Left forelimb (tissue), 1 donor: ENCODE measurements around the gene ANKMY1.
"Not testable (repeated sequence)": the region's sequence is repeated elsewhere in the genome, so short reads cannot be mapped to it uniquely, and the experiment has no call there.

ENCODE experiments used
- DNase-seq: peaks from one replicate; pipeline ENCODE4 v3.0.0-alpha.2; 2018; ENCODE audit warnings: low spot score

The ANKMY1 gene

DNA sequence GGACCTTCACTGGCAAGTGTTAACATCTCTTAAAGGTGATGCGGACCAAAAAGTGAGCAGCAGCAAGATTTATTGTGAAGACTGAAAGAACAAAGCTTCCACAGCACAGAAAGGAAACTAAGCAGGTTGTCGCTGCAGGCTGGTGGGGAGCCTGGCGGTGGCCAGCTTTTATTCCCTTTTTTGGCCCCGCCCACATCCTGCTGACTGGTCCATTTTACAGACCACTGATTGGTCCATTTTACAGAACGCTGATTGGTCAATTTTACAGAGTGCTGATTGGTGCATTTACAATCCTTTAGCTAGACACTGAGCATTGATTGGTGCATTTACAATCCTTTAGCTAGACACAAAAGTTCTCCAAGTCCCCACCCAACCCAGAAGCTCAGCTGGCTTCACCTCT lies 35.9 kb downstream of the ANKMY1 start:
- DNase-seq, result not testable (repeated sequence)

DNA sequence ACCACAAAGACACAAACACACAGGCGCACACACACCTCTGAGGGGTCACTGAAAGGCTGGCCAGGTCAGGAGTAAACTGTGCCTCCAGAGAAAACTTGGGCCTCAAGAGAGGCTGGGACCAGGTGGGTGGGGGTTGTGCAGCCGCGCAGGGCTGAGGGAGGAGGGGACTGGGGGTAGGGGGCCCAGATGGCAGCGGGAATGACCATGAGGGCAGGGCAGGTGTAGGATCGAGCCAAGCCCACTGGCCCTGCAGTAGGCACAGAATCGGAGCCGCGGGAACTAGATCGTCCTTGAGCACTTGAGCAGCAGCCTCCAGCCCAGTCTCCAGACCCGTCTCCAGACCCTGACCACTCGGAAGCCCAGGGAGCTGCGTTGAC lies 36.8 kb downstream of the ANKMY1 start:
- DNase-seq, result peak; percentile 51

DNA sequence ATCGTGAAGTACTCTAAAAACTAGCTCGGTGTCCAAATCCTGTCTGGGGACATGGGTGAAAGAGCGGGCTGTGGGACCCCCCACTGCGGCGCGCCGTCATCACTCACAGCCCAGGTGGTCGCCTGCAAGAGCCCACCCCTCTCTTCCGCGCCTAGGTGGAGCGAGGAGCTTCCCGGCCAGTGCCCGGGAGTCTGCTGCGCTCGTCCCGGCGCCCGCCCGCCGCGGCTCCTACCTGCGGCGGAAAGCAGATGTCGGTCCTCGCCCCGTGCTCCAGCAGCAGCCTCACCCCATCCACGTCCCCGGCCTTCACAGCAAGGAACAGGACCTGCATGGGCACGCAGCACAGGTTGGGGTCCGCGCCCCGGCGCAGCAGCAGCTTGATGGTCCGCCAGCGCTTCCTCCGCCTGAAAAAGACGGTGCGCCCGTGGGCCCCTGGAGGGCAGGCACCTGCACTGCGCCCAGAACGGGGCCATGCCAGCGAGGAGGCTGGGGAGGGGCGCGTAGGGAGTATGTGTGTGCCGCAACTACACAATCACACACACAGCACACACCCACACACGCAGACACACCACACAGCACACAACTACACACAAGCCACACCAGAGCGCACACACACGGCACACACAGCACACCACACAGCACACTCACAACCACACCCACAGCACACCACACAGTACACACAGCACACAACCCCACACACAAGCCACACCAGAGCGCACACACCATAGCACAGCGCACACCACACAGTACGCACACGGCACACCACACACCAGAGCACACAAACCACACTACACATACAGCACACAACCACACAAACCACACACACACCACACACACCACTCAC lies 37.4 kb downstream of the ANKMY1 start:
- DNase-seq, result peak; percentile 62

DNA sequence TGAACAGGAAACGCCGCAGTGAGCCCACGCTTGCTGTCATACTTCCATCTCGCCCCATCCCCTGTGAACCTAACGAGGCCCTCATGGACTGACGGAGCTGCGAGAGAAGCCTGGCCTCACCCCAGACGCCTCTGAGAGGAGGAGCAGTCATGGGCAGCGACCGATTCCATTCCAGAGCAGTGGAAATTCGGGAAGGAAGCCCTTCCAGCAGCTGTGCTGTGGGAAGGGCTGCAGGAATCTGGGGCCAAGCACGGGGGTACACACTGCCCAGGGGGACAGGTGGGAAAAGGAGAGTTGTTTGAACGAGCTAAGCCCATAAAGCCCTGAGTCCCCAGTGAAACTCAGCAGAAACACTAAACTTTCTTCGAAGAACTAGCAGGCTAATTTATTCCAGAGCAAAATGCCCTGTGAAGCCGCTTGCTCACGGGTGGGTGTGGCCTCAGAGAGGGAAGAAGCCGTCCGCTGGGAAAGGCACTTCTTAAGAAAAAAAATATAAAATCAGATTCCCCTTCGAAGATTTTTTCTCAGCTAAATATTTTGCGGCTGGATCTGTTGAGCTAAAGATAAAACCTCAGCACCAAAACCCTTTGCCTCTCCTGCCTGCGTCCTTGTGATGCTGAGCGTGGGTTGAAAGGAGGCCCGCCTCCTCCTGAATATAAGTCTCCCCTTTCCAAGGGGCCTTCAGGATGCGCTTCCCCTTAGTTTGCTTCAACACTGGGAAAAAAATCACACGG lies 38.2 kb downstream of the ANKMY1 start:
- DNase-seq, result peak; percentile 57

DNA sequence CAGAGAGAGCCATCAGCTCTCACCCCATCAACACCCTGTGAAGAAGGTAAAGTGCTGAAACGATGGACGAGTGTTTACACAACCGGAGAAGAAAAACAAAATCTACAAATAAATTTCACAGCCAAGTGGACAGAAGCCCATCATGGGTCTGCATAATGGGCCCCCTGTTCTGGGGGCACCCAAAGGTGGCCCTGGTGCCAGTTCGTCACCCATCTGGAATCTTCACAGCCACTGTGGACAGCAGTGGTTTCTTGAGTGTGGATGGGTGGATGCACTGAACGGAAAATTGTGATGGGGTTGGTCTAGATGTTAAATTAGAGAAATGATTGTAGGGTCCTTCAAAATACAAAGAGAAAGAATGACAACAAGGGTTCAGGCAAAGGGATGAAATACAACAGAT lies 38.8 kb downstream of the ANKMY1 start:
- DNase-seq, result no peak

DNA sequence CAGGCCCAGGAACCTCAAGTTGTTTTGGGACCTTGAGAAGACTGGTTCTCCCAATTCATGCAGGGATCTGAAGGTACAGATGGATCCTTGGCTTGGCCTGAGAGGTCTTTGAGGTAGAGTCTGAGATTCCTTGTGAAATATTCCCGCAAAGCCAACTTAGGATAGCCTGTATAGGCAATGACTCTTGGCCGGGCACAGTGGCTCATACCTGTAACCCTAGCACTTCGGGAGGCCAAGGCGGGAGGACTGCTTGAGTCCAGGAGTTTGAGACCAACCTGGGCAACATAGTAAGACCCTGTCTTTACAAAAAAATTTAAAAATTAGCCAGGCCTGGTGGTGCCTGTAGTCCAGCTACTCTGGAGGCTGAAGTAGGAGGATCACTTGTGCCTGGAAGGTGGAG lies 40.4 kb downstream of the ANKMY1 start:
- DNase-seq, result peak; percentile 18

DNA sequence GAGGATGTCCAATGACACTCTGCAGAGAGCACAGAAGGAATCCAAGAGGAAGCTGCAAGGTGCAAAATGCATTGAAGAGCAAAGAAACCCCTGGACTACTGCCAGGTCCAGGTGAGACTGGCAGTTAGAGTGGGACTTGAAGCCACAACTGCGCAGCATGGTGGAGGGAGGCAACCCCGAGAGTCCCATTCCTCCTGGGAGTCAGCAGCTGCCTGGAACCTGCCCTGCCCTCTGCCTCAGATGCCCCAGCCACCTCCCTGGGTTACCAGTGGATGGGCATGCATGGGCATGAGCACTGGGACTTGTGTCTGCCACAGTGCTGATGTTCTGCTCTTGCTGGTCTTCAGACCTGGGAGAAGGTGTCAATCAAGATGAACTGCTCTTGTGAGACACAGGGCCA lies 43.2 kb downstream of the ANKMY1 start:
- peak; percentile 37 for DNase-seq

DNA sequence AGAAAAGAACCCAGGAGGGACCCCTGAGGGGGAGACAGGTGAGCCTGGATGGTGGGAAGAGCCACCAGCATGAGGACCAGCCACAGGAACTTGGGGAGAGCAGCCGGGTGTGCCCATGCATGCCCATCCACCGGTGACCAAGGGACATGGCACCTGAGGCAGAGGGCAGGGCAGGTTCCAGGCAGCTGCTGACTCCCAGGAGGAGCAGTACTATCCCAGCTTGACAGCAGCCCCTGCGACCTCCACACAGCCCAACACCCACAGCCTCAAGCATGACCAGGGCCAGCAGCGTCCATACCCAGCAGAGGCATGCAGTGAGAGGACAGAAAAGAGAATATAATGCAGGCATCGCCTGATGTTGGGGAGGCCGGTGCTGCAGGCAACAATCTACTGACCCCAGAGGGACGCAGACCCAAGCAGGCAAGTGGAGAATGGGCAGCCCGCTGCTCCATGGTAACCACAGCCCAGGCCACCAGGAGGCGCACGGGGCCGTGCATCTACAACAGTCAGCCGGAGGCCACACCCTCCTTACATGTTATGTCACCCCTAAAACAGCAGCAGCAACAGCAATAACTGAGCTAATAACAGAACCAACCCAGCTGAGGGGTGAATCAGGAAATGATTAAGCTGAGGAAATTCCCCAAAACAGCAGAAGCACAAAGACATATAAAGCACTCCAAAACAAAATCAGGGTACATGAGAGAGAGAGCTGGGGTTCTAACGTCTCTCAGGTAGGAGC lies 44.1 kb downstream of the ANKMY1 start:
- peak; percentile 78 for DNase-seq

DNA sequence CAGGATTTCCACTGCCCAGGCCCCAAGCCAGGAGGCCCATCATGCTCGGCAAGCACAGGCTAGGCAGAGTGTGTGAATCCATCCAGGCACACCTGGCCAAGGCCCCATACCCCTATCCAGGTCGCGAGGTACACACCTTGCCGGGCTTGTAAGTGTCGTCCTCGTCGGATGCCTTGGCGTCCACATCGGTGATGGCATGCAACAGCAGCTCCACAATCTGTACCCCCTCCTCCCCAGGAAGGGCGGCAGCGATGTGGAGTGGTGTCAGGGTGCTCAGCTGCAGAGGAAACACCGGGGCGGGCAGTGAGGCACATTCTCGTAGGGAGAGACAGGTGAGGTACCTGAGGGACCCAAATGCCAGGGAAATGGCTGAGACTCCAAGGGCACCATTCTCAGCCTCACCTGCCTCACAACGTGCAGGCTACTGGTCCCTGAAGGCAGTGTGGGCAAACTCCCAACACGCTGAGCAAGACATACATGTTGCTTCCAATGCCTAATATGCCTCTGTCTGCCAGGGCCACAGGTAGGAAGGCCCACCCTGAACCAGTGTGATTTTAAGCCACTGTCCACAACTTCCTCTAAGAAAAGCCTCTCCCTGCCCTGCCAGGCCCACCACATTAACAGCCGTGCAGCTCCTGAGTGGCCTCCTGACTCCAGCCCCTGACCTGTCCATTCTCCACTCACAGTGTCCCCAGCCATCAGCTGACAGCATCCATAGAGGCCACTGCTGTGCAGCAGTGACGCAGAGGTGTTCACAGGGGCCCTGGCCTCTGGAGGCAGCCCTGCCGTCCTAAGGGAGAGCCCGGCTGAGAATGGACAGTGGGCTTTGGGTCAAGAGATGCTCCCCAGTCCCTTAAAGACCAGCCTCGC lies 44.9 kb downstream of the ANKMY1 start:
- DNase-seq, result peak; percentile 20

DNA sequence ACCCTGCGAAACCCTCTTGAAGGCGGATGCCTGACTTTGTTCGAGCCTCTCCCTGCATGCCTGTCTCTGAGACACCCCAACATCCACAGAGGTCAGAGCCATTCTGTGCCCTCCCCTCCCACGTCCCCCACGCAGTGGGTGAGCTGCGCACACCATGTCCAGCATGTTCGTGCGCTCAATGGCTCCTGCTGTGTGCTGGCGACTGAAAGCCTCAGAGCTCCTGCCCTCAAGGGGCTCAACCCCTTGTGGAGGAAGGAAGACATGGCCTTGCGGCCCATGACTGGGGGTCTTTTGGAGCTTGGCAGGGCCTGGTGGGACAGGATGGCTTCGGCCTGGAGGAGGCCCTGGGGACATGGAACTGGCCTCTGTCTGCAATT lies 45.7 kb downstream of the ANKMY1 start:
- DNase-seq, result no peak

DNA sequence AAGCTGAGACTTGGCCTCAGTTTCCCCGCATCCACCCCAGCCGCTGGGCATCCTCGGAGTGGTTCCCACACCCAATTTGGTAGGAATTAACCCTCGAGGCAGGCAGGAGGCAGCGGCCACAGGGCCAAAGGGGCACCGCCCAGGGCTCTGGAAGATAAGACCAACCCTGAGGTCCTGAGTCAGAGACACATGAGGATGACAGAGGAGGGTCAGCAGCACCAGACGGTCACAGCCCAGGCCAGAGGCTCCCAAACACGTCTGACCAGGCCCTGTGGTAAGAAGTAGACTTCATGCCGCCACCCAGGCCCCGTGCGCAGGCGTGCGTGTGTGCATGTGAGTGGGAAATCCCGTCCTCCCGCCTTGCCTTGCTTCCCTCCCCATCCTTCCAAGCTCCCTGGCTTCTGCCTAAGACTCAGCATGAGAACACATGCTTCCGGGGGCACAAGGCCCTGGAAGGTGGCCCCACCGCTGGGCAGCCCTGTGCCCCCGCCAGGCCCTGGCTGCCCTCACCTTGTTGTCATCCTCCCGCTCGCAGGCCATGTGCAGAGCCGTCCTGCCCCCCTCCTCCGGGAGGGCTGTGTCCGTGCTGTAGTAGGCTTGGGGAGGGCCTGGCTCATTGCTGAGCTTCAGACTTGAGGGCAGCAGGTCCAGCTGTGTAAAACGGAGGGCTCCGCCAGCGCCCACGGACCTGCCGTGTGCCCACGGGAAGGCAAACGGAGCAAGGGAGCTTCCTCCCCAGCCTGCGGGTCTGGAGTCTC lies 46.3 kb downstream of the ANKMY1 start:
- DNase-seq, result peak; percentile 61

DNA sequence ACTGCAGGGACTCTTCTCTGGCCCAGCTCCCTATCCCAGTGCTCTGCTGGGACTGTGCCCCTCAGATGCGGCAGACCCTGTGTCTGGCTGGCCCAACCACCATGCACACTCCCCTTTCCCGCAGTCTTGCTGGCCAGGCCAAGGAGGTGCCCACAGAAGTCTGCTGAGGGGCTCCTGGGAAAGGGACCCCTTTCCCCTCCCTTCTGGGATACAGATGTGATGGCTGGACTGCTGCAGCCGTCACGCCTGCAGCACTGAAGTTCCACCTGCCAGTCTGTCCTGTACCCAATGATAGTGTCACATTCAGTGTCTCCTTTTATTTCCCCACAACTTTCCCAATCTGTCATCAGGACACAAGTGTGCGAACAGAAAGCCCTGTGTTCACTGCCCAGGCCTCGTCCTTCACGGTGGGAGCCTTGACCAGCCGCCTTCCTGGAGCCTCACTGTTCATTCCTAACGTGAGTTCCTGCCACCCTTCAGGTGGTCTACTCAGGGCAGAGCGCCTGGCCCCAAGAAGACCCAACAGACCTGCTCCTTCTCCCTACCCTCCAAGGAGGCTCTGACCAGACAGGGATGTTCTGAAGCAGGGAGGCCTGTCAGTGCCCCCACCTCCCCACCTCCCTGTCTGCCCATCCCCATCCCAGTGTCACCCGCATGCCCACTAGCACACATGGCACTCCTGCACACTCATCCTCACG lies 47.1 kb downstream of the ANKMY1 start:
- peak; percentile 44 for DNase-seq

DNA sequence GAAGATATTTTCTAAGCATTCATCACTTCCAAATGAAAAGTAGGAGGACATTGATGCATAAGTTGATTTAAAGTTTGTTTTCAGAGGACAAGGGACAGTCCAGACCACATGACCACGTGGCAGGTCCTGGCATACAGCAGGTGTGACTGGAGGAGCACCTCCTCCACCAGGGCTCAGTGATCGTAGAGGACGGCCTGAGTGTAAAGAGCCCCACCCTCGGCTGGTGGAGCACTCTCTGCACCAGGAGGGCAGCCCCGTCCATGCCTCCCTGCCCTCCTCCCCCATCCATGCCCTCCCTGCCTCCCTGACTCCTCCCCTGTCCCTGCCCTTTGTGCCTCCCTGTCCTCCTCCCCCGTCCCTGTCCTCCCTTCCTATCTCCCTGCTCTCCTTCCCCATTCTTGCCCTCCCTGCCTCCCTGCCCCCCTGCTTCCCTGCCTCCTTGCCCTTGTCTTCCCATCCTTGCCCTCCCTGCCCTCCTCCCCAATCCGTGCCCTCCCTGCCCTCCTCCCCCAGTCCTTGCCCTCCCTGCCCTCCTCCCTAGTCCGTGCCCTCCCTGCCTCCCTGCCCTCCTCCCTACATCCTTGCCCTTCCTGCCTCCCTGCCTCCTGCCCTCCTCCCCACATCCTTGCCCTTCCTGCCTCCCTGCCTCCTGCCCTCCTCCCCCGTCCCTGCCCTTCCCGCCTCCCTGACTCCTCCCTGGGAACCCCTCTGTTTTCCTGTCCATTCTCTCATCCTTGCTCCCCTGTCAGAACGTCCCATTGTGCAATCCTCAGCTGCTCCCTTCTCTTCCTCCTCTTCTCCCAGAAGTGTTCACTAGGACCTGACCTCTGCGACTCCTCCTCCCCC lies 47.9 kb downstream of the ANKMY1 start:
- DNase-seq, result peak; percentile 62

DNA sequence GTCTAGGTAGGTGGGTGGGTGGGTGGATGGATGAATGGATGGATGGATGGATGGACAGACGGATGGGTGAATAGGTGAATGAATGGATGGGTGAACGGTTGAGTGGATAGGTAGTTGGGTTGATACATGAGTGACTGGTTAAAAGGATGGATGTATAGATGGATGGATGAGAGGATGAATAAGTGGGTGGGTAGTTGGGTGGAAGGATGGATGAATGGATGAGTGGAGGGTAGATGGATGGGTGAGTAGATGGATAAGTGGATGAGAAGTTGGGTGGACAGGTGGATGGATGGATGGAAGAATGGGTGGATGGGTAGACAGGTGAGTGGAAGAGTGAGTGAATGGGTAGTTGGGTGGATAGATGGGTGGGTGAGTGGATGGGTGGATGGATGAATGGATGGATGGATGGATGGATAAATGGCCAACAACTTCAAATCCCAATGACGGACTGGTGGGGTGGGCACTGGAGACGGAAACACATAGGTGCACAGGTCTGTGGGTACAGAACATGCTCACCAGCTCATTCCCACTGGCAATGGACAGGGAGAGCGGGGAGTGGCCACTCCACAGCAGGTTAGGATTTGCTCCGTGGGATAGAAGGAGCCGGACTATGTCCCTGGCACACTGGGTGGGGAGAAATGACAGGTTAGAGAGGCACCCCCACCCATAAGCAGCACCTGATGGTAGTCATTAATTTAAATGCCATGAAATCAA lies 48.8 kb downstream of the ANKMY1 start:
- DNase-seq, result peak; percentile 41

DNA sequence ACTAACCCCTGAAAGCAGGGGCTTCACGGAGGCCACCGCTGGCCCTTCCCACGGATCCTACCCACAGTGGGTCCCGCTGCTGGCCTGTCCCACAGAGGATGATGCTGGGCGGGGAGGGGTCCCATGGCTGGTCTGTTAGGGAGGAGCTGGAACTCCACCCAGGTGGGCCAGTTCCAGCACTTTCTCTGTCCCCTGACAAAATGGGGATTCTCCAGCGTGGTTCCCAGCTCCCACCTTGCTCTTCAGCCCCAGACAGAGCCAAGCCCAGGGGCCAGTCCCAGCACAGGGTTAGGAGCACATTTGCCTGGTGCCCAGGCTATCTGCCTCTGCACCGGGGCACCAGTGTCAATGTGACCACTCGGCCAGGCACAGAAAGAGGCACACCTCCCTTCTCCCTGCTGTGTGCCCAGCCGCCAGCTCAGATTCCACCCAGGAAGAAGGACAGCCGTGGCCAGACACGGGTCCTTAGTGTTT lies 50.0 kb downstream of the ANKMY1 start:
- peak; percentile 41 for DNase-seq

DNA sequence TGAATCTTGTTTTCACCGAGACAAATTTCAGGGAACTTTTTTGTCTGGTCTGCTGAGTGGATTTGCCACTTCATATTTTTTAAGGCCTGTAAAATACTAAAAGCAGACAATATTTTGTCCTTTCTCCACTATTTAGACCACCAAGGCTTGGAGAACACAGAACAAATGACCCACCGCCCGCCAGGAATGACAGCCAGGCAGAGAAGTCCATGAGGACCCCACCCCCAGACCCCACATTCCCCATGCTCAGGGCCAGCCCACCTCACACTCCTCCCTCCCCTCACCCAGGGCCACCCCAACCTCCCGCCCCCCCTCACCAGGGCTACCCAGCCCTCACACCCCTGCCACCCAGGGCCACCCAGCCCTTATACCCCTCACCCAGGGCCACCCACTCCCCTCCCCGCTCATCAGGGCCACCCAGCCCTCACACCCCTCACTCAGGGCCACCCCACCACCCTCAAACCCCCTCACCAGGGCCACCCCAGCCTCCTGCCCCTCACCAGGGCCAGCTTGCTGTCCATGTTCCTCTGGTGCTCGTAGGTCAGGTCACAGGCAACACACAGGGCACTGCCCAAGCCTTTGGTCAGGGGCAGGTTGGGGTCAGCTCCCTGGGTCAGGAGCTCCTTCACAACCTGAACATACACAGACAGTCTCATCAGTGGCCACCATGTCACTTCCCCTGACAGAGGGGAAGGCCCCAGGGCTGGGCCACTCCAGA lies 50.6 kb downstream of the ANKMY1 start:
- no peak for DNase-seq

DNA sequence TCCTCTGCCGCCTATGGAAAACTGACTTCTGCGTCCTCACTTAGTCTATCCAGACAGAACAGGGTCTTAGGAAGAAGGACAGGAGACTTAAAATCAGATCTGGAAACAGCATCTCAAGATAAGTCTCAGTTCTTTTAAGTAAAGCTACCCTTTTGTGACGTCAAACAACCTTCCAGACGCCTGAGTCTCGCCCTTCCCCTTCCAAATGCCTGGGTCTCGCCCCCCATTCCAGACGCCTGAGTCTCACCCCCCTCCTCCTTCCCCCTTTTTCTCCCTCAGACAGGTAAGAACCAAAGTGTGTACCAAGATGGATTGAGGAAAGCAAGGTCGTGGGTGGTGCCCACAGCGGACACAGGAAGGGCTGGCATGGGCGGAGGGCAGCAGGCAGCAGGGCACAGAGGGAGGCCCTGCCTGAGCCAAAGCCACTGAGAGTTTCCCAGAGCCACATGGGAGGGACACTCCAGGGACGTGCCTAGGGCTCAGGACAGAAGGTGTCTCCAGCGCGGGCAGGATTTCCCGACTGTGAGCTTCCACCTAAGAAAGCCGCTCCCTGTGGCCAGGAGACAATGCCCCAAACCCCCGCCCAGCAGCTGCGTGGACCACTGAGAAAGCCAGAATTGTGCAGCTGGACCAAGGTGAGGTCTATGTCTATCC lies 51.3 kb downstream of the ANKMY1 start:
- DNase-seq, result no peak
